GM21423 (cell line): ENCODE results near the gene CFAP410.
A peak's percentile ranks its signal among the peaks of the same experiment; 100 is the strongest.
"Not testable (repeated sequence)": the region's sequence is repeated elsewhere in the genome, so short reads cannot be mapped to it uniquely, and the experiment has no call there.

Experiments
- ATAC-seq: cut with Tn5 transposase; IDR thresholded peaks from one replicate; pipeline ENCODE4 v1.9.1; 2021; ENCODE audit warnings: mild to moderate bottlenecking, moderate library complexity; ENCODE audit not compliant: unreplicated experiment

CFAP410 gene

GRCh38 chr21:44370027-44370735, 31.0 kb upstream of the CFAP410 start:
- no peak for ATAC-seq

- ATAC-seq, result no peak
Observed at GRCh38 chr21:44368711-44369446, 29.7 kb upstream of the CFAP410 start.

- no peak for ATAC-seq
Observed at GRCh38 chr21:44366586-44367211, 27.5 kb upstream of the CFAP410 start.

GRCh38 chr21:44365967-44366585, 26.9 kb upstream of the CFAP410 start:
- ATAC-seq, result no peak

- no peak for ATAC-seq
Observed at GRCh38 chr21:44365251-44365966, 26.2 kb upstream of the CFAP410 start.

- ATAC-seq, result no peak
Observed at GRCh38 chr21:44364151-44365053, 25.2 kb upstream of the CFAP410 start.

- ATAC-seq, result no peak
Observed at GRCh38 chr21:44363278-44363677, 24.1 kb upstream of the CFAP410 start.

- not testable (repeated sequence) for ATAC-seq
Observed at GRCh38 chr21:44361903-44362302, 22.7 kb upstream of the CFAP410 start.

- ATAC-seq, result no peak
Observed at GRCh38 chr21:44360159-44360558, 21.0 kb upstream of the CFAP410 start.

- no peak for ATAC-seq
Observed at GRCh38 chr21:44359396-44359795, 20.2 kb upstream of the CFAP410 start.

GRCh38 chr21:44357064-44357837, 18.1 kb upstream of the CFAP410 start:
- ATAC-seq, result no peak

GRCh38 chr21:44356636-44357035, 17.4 kb upstream of the CFAP410 start:
- no peak for ATAC-seq

- no peak for ATAC-seq
Observed at GRCh38 chr21:44356160-44356559, 17.0 kb upstream of the CFAP410 start.

GRCh38 chr21:44354775-44355771, 15.9 kb upstream of the CFAP410 start:
- no peak for ATAC-seq

GRCh38 chr21:44354001-44354405, 14.8 kb upstream of the CFAP410 start:
- ATAC-seq, result no peak

GRCh38 chr21:44353191-44353970, 14.2 kb upstream of the CFAP410 start, which contains the start of gene TRPM2:
TSS of gene TRPM2 (plus strand) at chr21:44353621. CDS start at chr21:44353701, 80 bp downstream.
- peak; percentile 43 for ATAC-seq
